GM06990 (cell line): Measurements from ENCODE around the gene ATRAID.

Experiments
- DNase-seq: peaks from one replicate; pipeline ENCODE4 v3.0.0-alpha.2; 2011; ENCODE audit not compliant: insufficient read length; ENCODE audit errors: extremely low read depth
- H3K27me3 ChIP-seq: replicated peaks from 2 replicates; pipeline ENCODE4 v1.6.0; 2011; ENCODE audit warnings: low read length; ENCODE audit not compliant: control insufficient read depth, insufficient read depth
- H3K36me3 ChIP-seq: 2 replicates; pipeline ENCODE4 v1.5.1; 2011; ENCODE audit warnings: low read length; ENCODE audit not compliant: control insufficient read depth, insufficient read depth
- H3K4me3 ChIP-seq: replicated peaks from 2 replicates; pipeline ENCODE4 v1.5.1; 2011; ENCODE audit warnings: low read depth, mild to moderate bottlenecking, control low read depth, low read length
- CTCF ChIP-seq: IDR thresholded peaks from 2 replicates; pipeline ENCODE4 v1.5.1; 2011; ENCODE audit warnings: low read length, control low read depth, mild to moderate bottlenecking, inconsistent platforms; ENCODE audit not compliant: insufficient read depth, poor library complexity, severe bottlenecking

The ATRAID gene

GRCh38 chr2:27220091-27220490 is 8.2 kb downstream of the ATRAID start:
- TF ChIP-seq CTCF: no peak
- H3K27me3 ChIP-seq: no peaks in the 10 kb centered on the region
- H3K36me3 ChIP-seq: peaks cover 30% of the 10 kb centered on the region
- no peak for DNase-seq
- no peak overlapping the region for H3K4me3 ChIP-seq

GRCh38 chr2:27221166-27221565 is 9.3 kb downstream of the ATRAID start:
- Histone ChIP-seq H3K36me3 (peaks cover 34% of the 10 kb centered on the region), H3K4me3 (no peak overlapping the region), H3K27me3 (no peaks in the 10 kb centered on the region)
- DNase-seq: no peak
- no peak for TF ChIP-seq CTCF

- no peaks in the 10 kb centered on the region for H3K27me3 ChIP-seq
- TF ChIP-seq CTCF: no peak
- DNase-seq: no peak
- H3K4me3 ChIP-seq: no peak overlapping the region
- peaks cover 38% of the 10 kb centered on the region for H3K36me3 ChIP-seq
These were observed 10.6 kb downstream of the ATRAID start for GRCh38 chr2:27222407-27222806.

GRCh38 chr2:27223416-27223815 is 11.6 kb downstream of the ATRAID start:
- Histone ChIP-seq H3K4me3 (no peak overlapping the region), H3K36me3 (peaks cover 40% of the 10 kb centered on the region), H3K27me3 (no peaks in the 10 kb centered on the region)
- no peak for TF ChIP-seq CTCF
- no peak for DNase-seq

GRCh38 chr2:27225526-27225925 is 13.7 kb downstream of the ATRAID start:
- H3K4me3 ChIP-seq: no peak overlapping the region
- peaks cover 44% of the 10 kb centered on the region for H3K36me3 ChIP-seq
- DNase-seq: no peak
- no peak for TF ChIP-seq CTCF
- no peaks in the 10 kb centered on the region for H3K27me3 ChIP-seq

- Histone ChIP-seq H3K36me3 (peaks cover 43% of the 10 kb centered on the region), H3K4me3 (no peak overlapping the region), H3K27me3 (no peaks in the 10 kb centered on the region)
- no peak for TF ChIP-seq CTCF
- no peak for DNase-seq
These were observed 15.7 kb downstream of the ATRAID start for GRCh38 chr2:27227501-27227900.
